GM12892 (cell line): Measurements from ENCODE around the gene PHF1.

Experiments
- POLR2AphosphoS5 ChIP-seq: IDR thresholded peaks from 2 replicates; pipeline ENCODE4 v1.6.1; 2011; ENCODE audit warnings: low read depth, low read length, control low read depth
- TAF1 ChIP-seq: IDR thresholded peaks from 2 replicates; pipeline ENCODE4 v1.6.1; 2011; ENCODE audit warnings: low read depth, mild to moderate bottlenecking, control low read depth, low read length, borderline replicate concordance

DNA sequence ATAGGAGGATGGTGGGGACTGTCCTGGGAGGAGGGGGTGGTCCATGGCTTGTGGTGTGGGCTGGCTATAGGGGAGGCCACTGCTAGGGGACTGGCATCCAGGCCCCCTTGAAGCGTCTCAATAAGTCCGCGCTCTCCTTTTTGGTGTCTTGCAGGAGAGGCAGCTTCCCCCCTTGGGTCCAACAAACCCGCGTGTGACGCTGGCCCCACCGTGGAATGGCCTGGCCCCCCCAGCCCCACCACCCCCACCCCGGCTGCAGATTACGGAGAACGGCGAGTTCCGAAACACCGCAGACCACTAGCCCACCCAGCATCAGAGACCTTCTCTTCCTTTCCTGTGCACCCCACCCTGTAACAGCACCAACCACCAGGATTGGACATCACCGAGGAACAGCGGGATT, 40.8 kb downstream of the PHF1 start:
- TF ChIP-seq POLR2AphosphoS5: no peak
- no peak for TF ChIP-seq TAF1
